Hematopoietic multipotent progenitor cell (in vitro differentiated cells): ENCODE data around the gene TEX50. TPM values are rescaled to one million over a fixed set of nuclear protein-coding genes. Genes with fewer than 3 reads are reported as not detected.
"Not testable (repeated sequence)": the region's sequence is repeated elsewhere in the genome, so short reads cannot be mapped to it uniquely, and the experiment has no call there.

Source experiments
- DNase-seq, 3 donors: peaks; one replicate each; pipeline ENCODE4 v3.0.0-alpha.2; 2011 to 2015; ENCODE audit warnings: low read depth in 2 of 3, low spot score in 2 of 3
- total RNA-seq: library from RNA; depleted of rRNA; stranded (reverse); fragments of >200 nt; gene quantifications from one replicate; pipeline ENCODE4 v1.2.3, GENCODE V29; 2012

TEX50 gene
- total RNA-seq, 1 donor, result not detected

GRCh38 chr1:173661271-173661670 is 26.1 kb downstream of the TEX50 start:
- no peak for DNase-seq

GRCh38 chr1:173661763-173662162 is 26.6 kb downstream of the TEX50 start:
- no peak for DNase-seq

GRCh38 chr1:173663159-173663558 is 28.0 kb downstream of the TEX50 start:
- no peak for DNase-seq

- no peak for DNase-seq
Measured at GRCh38 chr1:173666646-173667045, 31.5 kb downstream of the TEX50 start.

- DNase-seq, result peak in 2 of 3 donors; percentile 41 to 51
Measured at GRCh38 chr1:173669491-173669941, 34.4 kb downstream of the TEX50 start, which contains the start of gene ANKRD45. Gene ANKRD45 (minus strand): TSS chr1:173669851. CDS start chr1:173659418, 10,433 bp downstream.

- not testable (repeated sequence) for DNase-seq
Measured at GRCh38 chr1:173674496-173674895, 39.4 kb downstream of the TEX50 start.

GRCh38 chr1:173680152-173680551 is 45.0 kb downstream of the TEX50 start:
- not testable (repeated sequence) for DNase-seq

- no peak for DNase-seq
Measured at GRCh38 chr1:173682184-173682583, 47.0 kb downstream of the TEX50 start.

- DNase-seq, result not testable (repeated sequence)
Measured at GRCh38 chr1:173683838-173684237, 48.7 kb downstream of the TEX50 start.

GRCh38 chr1:173685121-173685520 is 50.0 kb downstream of the TEX50 start:
- not testable (repeated sequence) for DNase-seq

Other genes starting within 250 kb of the TEX50 start
- 90.2 TPM for gene PRDX6, start 158.0 kb upstream of the TEX50 start, total RNA-seq
- not detected for gene SLC9C2, start 32.3 kb upstream of the TEX50 start, total RNA-seq
- gene ANKRD45, start 34.5 kb downstream of the TEX50 start, total RNA-seq, result under 0.01 TPM
- gene KLHL20, start 79.6 kb downstream of the TEX50 start, total RNA-seq, result 10.5 TPM
- 10.8 TPM for gene DARS2, start 189.3 kb downstream of the TEX50 start, total RNA-seq
- gene CENPL, start 189.5 kb downstream of the TEX50 start, total RNA-seq, result 4.0 TPM
- gene GAS5, start 232.7 kb downstream of the TEX50 start, total RNA-seq, result 887 TPM
- gene ZBTB37, start 233.0 kb downstream of the TEX50 start, total RNA-seq, result 6.5 TPM